Gastroesophageal sphincter (tissue), 4 donors: Measurements from ENCODE around the gene ZBTB47. TPM values are rescaled to one million over a fixed set of nuclear protein-coding genes. Genes with fewer than 3 reads are reported as not detected.

Experiments
- ATAC-seq: fragments of 150-250 bp; one replicate; pipeline ENCODE4 v1.9.1; 2016; ENCODE audit warnings: mild to moderate bottlenecking, moderate library complexity
- H3K27ac ChIP-seq, 4 donors: fragments of 200-600 bp; sonication (generic) in 3 of 4; 1 replicate in 3 of 4; 2 replicates in 1 of 4; pipeline ENCODE4 v1.5.1; 2016 to 2019
- H3K27me3 ChIP-seq: fragments of 200-600 bp; sonication (generic); one replicate; pipeline ENCODE4 v1.5.1; 2019
- H3K36me3 ChIP-seq, 2 donors: fragments of 200-600 bp; sonication (generic); one replicate each; pipeline ENCODE4 v1.5.1; 2019; ENCODE audit warnings: control low read depth in 1 of 2
- H3K4me1 ChIP-seq, 3 donors: fragments of 200-600 bp; sonication (generic); 1 replicate in 2 of 3; 2 replicates in 1 of 3; pipeline ENCODE4 v1.5.1; 2016 to 2019; ENCODE audit warnings: control low read depth in 2 of 3
- H3K4me3 ChIP-seq, 2 donors: fragments of 200-600 bp; sonication (generic); one replicate each; pipeline ENCODE4 v1.5.1; 2019; ENCODE audit warnings: mild to moderate bottlenecking in 1 of 2, moderate library complexity in 1 of 2
- H3K9me3 ChIP-seq, 3 donors: fragments of 200-600 bp; sonication (generic); one replicate each; pipeline ENCODE4 v1.5.1; 2017 to 2019; ENCODE audit warnings: control low read depth in 2 of 3
- CTCF ChIP-seq, 4 experiments: fragments of 200-600 bp in 2 of 4; fragments of 450-650 bp in 2 of 4; sonication (generic) in 1 of 4; IDR thresholded peaks; one replicate each; pipeline ENCODE4 v1.5.1; 2017 to 2019; ENCODE audit warnings: antibody characterized with exemption in 4 of 4, mild to moderate bottlenecking in 2 of 4, moderate library complexity in 2 of 4
- EP300 ChIP-seq: sonication (generic); formaldehyde crosslinking; IDR thresholded peaks from one replicate; pipeline ENCODE4 v1.6.1; 2017; ENCODE audit warnings: antibody characterized with exemption, mild to moderate bottlenecking
- POLR2A ChIP-seq, 2 donors: fragments of 450-650 bp; IDR thresholded peaks; one replicate each; pipeline ENCODE4 v1.6.1; 2017; ENCODE audit warnings: antibody characterized with exemption in 2 of 2, mild to moderate bottlenecking in 2 of 2, moderate library complexity in 1 of 2
- POLR2AphosphoS5 ChIP-seq: sonication (generic); formaldehyde crosslinking; IDR thresholded peaks from one replicate; pipeline ENCODE4 v1.6.1; 2017; ENCODE audit warnings: antibody characterized with exemption
- WGBS, 2 donors: methylation state at CpG; one replicate each; pipeline ENCODE4 v1.1.5; 2018; ENCODE audit warnings: low coverage in 1 of 2; 5-methylcytosine and 5-hydroxymethylcytosine counted together
- total RNA-seq, 4 donors: library from RNA; depleted of rRNA; stranded (reverse); fragments of >200 nt; gene quantifications; one replicate each; pipeline ENCODE4 v1.1.0, GENCODE V29; 2016

The ZBTB47 gene
- total RNA-seq, 4 donors from 2014 or later: 86.8 to 152 (median 110) TPM

GRCh38 chr3:42655331-42655888 lies 1.9 kb downstream of the ZBTB47 start:
- Histone ChIP-seq H3K4me1 (peaks cover 7 to 91% (median 44%) of the 10 kb centered on the region in 3 donors), H3K36me3 (peaks cover 0 to 25% of the 10 kb centered on the region in 2 donors), H3K4me3 (peak overlapping the region; percentile 92 to 95), H3K9me3 (no peaks in the 10 kb centered on the region), H3K27ac (peak overlapping the region; percentile 93 to 97 (median 96)), H3K27me3 (no peaks in the 10 kb centered on the region)
- ATAC-seq: no peak
- no CpG with 5 or more reads among the region's 4 CpGs for WGBS, 2 donors
- TF ChIP-seq POLR2AphosphoS5 (peak; percentile 55), POLR2A (IDR thresholded peaks at IDR 0.05) (no peak)

- TF ChIP-seq EP300: no peak
- peak; percentile 41 for TF ChIP-seq POLR2AphosphoS5
- WGBS, 2 donors: 72 to 96% methylated on average over 3 to 4 of the region's 6 CpGs
- ATAC-seq: no peak
- Histone ChIP-seq H3K27ac (peak overlapping the region in 3 of 4 donors; percentile 93 to 97 (median 96)), H3K27me3 (no peaks in the 10 kb centered on the region), H3K4me1 (peaks cover 7 to 88% (median 44%) of the 10 kb centered on the region in 3 donors), H3K4me3 (peak overlapping the region in 1 of 2 donors; percentile 92), H3K36me3 (peaks cover 0 to 31% of the 10 kb centered on the region in 2 donors), H3K9me3 (no peaks in the 10 kb centered on the region)
Observed at GRCh38 chr3:42655980-42656679, 2.6 kb downstream of the ZBTB47 start.

- H3K36me3 ChIP-seq: peaks cover 0 to 38% of the 10 kb centered on the region in 2 donors
- peaks cover 5 to 80% (median 36%) of the 10 kb centered on the region in 3 donors for H3K4me1 ChIP-seq
- no peak for ATAC-seq
- H3K4me3 ChIP-seq: no peak overlapping the region
- H3K9me3 ChIP-seq: no peaks in the 10 kb centered on the region
- H3K27me3 ChIP-seq: no peaks in the 10 kb centered on the region
- WGBS, 2 donors: 60% methylated on average over 1 of the region's 9 CpGs; no CpG with 5 or more reads in 1 of the 2 donors
- TF ChIP-seq CTCF (IDR thresholded peaks at IDR 0.05): no peak
- no peak for TF ChIP-seq POLR2AphosphoS5
- TF ChIP-seq EP300: no peak
- TF ChIP-seq POLR2A (IDR thresholded peaks at IDR 0.05): no peak
- H3K27ac ChIP-seq: peak overlapping the region in 3 of 4 donors; percentile 93 to 97 (median 96)
Observed at GRCh38 chr3:42656680-42657610, 3.4 kb downstream of the ZBTB47 start.

- Histone ChIP-seq H3K4me1 (peaks cover 3 to 73% (median 29%) of the 10 kb centered on the region in 3 donors), H3K36me3 (peaks cover 0 to 40% of the 10 kb centered on the region in 2 donors)
Observed at GRCh38 chr3:42657675-42658074, 4.2 kb downstream of the ZBTB47 start.

More at GRCh38 chr3:42657675-42658074, 4.2 kb downstream of the ZBTB47 start:
- H3K9me3 ChIP-seq: no peaks in the 10 kb centered on the region
- 83% methylated on average over 4 of the region's 4 CpGs; no CpG with 5 or more reads in 1 of the 2 donors for WGBS, 2 donors
- no peak for TF ChIP-seq CTCF (IDR thresholded peaks at IDR 0.05)
- no peak for TF ChIP-seq POLR2AphosphoS5
- TF ChIP-seq EP300: no peak
- TF ChIP-seq POLR2A (IDR thresholded peaks at IDR 0.05): no peak
- peak overlapping the region in 2 of 4 donors; percentile 93 to 97 for H3K27ac ChIP-seq
- H3K4me3 ChIP-seq: no peak overlapping the region
- ATAC-seq: no peak
- H3K27me3 ChIP-seq: no peaks in the 10 kb centered on the region
